Adrenal gland (tissue), 5 donors: Measurements from ENCODE around the gene ITIH5.

Source experiments
- POLR2A ChIP-seq, 2 donors: fragments of 450-650 bp; IDR thresholded peaks; one replicate each; pipeline ENCODE4 v1.6.1; 2017; ENCODE audit warnings: antibody characterized with exemption in 2 of 2, mild to moderate bottlenecking in 2 of 2, moderate library complexity in 1 of 2
- TF ChIP-seq, protein P1 (sequence below), 6 experiments: fragments of 450-650 bp in 4 of 6; fragments of 200-600 bp in 2 of 6; sonication (generic) in 1 of 6; IDR thresholded peaks; 1 replicate in 5 of 6; 2 replicates in 1 of 6; pipeline versions ENCODE4 v1.5.1 to v1.8.0; 2016 to 2021; ENCODE audit warnings: antibody characterized with exemption in 6 of 6, mild to moderate bottlenecking in 2 of 6, moderate library complexity in 1 of 6
- donor health status: DM: no; HTN: no; CAD: no.

DNA sequence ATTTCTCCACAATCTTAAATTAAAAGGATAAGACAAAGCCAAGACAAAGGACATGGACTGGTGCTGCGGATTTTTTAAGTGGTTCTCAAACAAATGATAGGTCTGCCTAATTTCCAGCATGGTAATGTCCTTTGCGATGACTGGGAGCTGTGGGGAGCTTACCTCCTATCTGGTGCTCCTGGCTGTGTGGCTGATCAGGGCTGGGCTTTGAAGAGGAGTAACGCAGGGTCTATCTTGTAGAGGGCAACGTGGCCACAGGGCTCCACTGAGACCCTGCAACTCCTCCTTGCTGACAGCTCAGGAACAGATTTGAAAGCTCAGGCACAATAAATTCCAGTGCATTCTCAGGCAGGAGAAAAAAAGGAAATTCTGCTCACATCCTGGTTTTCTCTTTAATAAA lies 152.8 kb downstream of the ITIH5 start:
- TF ChIP-seq, protein P1, sequence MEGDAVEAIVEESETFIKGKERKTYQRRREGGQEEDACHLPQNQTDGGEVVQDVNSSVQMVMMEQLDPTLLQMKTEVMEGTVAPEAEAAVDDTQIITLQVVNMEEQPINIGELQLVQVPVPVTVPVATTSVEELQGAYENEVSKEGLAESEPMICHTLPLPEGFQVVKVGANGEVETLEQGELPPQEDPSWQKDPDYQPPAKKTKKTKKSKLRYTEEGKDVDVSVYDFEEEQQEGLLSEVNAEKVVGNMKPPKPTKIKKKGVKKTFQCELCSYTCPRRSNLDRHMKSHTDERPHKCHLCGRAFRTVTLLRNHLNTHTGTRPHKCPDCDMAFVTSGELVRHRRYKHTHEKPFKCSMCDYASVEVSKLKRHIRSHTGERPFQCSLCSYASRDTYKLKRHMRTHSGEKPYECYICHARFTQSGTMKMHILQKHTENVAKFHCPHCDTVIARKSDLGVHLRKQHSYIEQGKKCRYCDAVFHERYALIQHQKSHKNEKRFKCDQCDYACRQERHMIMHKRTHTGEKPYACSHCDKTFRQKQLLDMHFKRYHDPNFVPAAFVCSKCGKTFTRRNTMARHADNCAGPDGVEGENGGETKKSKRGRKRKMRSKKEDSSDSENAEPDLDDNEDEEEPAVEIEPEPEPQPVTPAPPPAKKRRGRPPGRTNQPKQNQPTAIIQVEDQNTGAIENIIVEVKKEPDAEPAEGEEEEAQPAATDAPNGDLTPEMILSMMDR (IDR thresholded peaks at IDR 0.05): no peak
- TF ChIP-seq POLR2A (IDR thresholded peaks at IDR 0.05): no peak
